ENCODE results near the gene DNER.
"Not testable (repeated sequence)": the region's sequence is repeated elsewhere in the genome, so short reads cannot be mapped to it uniquely, and the experiment has no call there.

Gene DNER

DNA sequence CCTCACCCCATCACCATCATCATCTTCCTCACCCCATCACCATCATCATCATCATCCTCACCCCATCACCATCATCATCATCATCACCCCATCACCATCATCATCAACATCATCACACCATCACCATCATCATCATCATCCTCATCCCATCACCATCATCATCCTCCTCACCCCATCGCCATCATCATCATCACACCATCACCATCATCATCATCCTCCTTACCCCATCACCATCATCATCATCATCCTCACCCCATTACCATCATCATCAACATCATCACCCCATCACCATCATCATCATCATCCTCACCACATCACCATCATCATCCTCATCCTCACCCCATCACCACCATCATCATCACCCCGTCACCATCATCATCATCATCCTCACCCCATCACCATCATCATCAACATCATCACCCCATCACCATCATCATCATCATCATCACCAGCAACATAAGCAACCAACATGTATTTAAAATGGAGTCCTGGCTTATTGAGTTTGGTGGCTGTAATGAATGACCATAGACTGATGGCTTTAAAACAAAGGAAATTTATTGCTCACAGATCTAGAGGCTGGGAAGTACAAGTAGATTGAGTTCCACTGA is 150.0 kb downstream of the DNER start:
- DNase-seq (ENCODE audit: low read depth), result no peak

DNA sequence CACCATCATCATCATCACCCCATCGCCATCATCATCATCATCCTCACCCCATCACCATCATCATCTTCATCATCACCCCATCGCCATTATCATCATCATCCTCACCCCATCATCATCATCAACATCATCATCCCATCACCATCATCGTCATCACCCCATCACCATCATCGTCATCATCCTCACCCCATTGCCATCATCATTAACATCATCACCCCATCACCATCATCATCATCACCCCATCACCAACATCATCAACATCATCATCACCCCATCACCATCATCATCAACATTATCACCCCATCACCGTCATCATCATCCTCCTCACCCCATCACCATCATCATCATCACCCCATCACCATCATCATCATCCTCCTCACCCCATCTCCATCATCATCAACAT is 151.0 kb downstream of the DNER start:
- no peak for DNase-seq (ENCODE audit: low read depth)

DNA sequence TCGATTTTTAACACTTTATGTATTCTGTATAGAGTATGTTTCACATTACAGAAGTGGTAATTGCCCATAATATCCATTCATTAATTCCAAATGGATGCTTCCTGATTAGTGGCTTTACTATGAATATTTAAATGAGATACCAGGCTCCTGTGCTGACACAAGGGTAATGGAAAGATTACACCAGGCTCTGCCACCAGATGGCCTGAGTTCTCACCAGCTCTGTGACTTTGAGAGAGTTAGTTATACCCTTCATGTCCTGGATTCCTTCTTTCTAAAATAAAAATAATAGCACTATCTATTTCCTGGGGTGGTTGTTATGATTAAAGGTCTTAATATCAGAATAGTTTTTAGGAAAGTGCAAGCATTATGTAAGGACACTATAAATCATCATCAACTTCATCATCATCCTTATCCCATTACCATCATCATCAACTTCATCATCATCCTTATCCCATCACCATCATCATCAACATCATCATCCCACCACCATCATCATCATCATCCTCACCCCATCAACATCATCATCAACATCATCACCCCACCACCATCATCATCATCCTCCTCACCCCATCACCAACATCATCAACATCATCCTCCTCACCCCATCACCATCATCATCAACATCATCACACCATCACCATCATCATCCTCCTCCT is 151.8 kb downstream of the DNER start:
- DNase-seq (ENCODE audit: low read depth), result no peak

DNA sequence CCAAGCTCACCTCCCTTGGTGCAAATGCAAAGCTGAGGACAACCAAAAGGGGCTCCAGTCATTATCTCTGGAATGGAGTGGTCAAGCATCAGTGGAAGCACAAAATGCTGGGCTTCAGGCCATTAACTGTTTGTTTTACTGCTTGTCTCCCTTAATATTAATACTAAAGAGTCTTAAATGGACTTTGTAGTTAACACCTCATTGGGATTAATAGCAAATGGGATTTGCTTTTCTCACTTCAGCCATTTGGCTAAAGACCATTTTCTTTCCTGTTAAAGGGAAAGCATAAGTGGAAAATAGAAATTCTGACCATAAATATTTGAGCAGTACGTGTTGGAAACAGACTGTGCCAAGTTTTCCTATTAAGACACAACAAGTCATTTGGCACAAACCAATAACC is 154.4 kb downstream of the DNER start:
- no peak for DNase-seq (ENCODE audit: low read depth)

DNA sequence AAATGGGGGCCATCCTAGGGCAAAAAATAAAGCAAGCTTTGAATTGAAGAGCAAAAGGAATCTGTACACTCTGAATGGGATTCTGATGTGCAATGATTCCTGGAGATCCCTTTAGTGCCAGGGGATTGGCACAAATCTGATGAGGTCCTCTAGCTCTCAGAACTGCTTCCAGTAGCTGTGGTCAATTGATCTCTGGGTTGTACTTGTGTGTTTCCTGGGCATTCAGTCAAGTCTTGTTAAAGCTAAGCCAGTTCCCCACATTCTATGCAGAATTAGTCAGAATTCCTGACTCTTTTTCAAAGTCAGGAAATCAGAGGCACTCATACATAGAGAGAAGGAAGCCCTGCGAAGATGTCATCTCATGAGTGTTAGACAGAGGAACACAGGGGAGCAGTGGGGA is 161.3 kb downstream of the DNER start:
- no peak for DNase-seq (ENCODE audit: low read depth)

DNA sequence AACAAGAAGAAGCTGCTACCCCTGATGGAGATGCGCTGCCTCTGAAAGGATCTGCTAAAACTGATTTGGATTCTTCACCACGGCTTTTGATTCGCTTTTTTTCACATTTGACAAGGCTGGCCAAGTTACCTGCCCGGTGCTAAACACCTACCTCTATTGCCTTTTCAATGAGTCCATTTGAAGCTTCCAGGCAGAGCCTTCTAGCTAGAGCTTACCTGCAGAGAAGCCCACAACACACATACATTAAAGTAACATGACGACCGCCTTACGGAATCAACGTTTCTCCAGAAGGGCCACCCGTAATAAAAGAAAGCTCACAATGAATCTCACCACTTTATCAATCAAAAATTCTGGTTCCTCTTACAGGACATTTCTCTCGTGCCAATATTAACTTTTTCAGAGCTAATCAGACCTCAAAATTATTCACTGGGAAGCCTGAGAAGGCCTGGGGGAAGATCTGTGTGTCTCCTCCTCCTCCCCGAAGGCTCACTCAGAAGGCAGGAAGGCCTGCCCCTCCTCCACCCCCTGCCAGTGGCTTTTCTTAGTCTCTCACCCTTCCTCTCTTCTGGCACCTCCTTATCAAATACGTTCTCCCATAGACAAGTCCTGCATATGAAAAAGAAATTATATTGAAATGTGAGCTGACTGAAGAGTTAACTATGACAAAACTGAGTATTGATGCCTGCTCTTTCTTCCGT is 171.0 kb downstream of the DNER start:
- DNase-seq (ENCODE audit: low read depth), result no peak

DNA sequence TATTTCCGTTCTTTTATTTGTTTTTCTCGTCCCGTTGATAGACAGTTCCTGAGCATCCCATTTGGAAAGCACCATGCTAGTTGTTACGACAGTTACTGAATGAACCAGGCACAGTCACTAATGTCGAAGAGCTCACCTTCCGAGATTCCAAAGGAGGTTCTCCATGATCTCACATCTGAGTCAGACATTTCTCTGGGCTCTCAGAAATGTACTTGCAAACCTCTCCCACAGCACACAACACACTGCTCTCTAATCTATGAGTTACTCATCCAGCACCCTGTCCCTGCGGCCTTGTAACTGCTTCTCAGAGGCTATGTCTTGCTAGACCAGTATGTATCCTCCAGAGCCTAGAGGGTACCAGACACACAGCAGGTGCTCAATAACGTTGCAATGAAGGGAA is 174.7 kb downstream of the DNER start:
- no peak for DNase-seq (ENCODE audit: low read depth)

DNA sequence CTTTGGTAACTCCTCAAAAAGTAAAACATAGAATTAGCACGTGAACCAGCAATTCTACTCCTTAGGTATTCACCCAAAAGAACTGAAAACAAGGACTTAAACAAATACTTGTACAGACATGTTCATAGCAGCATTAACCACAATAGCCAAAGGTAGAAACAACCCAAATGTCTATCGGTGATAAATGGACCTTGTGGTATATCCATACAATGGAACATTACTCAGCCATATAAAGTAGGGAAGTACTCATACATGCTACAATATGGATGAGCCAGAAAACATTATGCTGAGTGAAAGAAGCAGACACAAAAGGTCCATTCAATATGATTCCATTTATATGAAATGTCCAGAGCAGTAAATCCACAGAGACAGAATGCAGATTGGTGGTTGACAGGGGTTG is 182.8 kb downstream of the DNER start:
- DNase-seq (ENCODE audit: low read depth), result no peak

DNA sequence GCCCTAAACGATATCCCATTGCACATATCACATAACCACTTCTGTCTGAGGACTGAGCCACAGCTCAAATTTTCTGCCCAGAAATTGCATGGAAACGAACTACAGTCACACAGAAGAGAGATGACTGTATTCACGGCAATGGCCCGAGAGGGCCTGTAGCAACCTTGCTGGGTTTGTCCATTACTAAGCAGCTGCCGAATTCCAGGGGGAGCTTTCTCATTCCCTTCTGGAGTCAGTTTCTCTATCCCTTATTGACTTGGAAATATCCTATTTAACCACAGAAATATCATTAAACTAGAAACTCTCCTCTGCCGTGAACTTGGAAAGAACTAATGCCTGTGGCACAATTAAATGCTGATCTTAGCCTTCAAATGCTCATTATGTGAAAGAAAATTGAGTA is 183.9 kb downstream of the DNER start:
- DNase-seq (ENCODE audit: low read depth), result no peak

DNA sequence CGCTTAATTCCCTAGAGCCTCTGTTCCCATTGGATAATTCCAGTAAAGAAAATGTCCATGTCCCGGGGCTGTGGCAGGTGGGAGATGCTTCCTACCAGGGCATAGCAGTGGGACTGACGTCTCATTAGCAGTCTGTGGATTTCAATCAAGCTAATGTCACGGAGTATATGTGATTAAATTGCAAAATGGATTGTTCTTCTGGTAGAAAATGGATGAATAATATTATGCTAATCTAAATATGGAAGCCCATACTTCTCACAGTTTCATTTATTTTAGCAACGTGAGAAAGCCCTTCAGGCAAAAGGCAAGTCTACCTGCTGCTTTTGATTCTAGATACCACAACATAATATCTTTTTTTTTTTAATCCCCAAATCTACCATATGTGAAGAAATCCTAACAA is 185.5 kb downstream of the DNER start:
- no peak for DNase-seq (ENCODE audit: low read depth)

DNA sequence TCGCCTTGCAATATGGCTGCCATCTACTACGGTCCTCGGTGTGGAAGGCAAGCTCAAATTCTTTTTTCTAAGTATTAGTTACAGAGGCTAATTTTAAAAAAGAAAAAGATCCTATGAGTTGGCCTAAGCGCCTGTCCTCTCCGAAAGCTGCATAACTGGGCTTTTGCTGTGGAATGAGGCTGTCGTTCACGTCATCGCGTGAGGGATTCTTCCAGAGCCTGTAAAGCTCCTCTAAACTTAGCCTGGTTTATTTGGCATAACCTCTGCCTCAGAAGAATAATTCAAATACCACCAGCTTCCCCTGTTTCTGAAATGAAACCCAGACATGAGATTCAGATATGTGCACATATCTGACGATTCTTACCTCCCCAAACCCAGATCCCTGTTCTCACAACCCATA is 187.4 kb downstream of the DNER start:
- no peak for DNase-seq (ENCODE audit: low read depth)

DNA sequence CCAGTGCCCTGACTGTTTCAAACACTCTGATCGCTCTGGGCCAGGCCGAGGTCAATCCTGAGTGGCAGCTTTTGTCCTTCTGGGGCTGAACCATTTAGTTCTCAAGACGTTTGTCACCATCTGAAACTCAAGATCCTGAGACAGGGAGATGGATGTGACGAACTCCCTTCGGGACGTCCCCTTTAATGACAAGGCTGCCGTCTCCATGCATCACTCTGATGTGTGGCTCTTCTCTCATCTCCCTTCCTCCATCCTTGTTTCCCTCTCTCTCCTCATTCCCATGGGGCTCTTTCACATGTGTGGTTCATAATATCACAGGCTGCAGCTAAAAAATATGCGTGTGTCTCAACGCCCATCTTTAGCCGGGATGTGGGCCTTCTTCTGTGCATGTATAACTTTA is 189.6 kb downstream of the DNER start:
- no peak for DNase-seq (ENCODE audit: low read depth)

DNA sequence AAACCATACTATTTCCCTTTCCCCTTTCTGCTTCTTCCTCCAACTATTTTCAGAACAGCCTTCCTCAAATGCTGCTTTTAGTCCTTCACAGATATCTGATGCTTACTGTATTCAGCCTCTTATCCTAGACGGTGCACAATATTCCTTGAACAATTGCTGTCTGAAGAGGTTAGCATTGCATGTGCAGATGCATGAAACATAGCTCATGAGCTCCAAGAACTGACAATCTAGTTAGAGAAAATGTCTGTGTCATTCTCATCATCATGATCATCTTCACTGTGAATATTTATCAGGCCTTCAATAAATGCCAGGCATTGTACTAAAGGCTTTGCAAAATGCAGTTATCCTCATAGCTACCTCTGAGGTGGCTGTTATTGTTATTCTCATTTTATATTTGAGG is 190.7 kb downstream of the DNER start:
- DNase-seq (ENCODE audit: low read depth), result no peak

DNA sequence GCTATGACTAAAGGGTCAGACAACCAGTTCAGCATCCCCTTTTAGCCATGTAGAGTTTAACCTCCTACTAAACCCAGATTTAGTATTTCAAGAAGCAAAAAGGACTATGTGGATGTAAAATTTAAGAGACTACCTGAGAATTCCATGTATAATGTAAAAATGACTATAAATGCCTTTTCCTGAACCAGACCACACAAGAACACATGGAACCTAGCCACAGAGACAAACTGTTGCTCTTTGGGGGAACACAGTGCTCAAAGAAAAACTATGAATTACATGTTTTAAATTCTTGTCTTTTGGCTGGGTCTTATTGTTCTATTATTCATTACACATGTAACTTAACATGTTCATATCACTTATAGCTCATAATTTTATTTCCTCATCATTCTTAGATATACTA is 192.8 kb downstream of the DNER start:
- no peak for DNase-seq (ENCODE audit: low read depth)

DNA sequence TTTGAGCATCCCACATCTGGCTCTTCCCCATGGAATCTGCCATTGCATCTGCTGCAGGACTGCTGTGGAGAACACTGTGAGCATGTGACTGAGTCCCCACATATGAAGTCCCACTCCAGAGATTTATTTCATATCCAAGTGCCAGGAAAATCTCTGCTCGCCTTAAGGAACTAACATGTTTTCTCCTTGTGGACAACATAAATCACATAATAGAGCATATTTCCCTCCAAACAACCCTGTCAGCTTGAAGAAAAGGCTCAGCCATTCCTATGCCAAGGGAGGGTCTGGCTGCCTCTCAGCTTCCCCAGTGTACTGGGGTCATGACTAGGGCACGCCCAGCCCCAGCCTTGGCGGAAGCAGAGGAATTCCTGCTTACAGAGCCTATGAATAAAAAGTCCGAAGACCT is 193.7 kb downstream of the DNER start:
- DNase-seq (ENCODE audit: low read depth), result no peak

DNA sequence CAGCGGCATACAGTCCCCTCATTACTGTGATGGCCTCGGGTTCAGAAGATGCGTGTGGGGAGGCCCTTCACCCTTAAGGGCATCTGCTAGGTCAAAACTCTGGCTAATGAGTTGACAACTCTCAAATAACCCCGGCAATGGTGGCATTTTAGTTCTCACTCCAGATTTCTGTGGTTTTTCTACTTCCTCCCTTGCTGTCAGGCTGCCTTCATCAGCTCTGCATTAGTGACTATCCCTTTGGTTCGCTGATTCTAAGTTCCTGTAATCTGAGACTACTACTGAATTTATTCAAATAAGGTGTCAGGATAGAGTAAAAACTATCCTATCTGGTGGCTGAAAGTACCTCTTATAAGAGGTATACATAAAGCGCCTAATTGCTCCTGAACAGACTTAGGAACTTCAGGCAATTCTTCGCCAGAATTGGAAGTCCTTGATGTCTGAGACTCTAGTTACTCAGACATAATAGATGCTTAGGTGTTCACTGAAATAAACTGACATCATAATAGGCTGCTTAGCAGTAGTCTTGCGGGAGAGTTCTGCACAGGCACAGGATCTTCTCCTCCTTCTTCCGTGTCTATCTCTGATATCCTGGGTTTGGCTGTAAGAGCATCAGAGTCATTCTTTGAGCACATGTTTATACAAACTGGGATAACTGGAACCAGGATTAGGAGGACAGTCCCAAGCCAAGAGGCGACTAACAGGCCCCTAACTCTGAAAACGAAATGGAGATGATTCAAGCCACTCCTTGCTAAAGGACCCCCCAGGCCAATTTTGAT is 194.5 kb downstream of the DNER start:
- DNase-seq (ENCODE audit: low read depth), result no peak

DNA sequence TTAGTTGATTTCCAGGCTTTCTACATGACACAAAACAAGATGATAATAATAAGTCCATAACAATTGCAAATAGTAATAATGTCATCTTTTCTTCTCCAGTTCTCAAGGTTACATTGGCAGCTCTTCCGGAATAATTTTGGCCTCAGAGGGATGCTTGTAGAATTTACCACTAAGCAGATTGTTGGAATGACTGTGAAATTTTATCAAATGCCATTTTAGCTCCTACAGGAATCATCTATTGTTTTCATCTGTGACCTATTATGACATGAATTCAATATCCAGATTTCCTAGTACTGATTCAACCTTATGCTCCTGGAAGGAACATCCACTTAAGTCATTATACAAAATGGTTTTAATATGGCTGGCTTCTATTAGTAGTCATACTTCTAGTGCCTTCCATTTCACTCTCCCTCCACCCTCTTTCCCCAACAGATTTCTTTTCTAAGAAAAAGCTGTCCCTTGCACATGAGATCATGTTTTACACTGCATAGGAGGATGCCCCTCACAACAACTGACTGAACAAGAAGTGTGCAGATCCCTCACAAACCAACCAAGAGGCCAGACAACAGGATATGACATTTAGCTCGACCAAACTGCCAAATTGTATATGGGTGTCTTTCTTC is 200.0 kb downstream of the DNER start:
- DNase-seq (ENCODE audit: low read depth), result no peak

DNA sequence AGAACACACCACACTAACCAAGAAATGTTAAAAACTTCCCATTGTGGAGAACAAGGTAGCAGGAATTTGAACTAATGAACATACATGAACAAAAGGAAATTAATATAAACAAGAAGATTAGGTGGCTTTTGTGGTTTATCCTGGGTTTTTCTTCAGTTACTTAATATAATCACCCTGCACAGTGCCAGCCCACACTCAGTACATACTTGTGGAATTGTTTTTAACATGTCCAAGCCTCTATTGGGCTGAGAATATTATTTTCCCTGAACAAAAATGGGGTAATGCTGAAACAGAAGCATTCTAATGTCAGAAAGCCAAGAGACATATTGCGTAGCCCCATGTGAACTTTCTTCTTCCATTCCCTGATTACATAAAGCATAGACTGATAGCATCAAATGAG is 202.8 kb downstream of the DNER start:
- no peak for DNase-seq (ENCODE audit: low read depth)

DNA sequence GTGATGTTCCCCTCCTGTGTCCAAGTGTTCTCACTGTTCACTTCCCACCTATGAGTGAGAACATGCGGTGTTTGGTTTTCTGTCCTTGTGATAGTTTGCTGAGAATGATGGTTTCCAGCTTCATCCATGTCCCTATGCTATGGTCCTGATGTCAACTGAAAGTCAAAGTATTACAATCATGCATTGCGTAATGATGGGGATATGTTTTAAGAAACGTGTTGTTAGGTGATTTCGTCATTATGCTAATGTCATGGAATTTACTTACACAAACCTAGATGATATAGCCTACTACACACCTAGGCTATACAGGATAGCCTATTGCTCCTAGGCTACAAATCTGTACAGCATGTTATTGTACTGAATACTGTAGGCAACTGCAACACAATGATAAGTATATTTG is 207.7 kb downstream of the DNER start:
- DNase-seq (ENCODE audit: low read depth), result not testable (repeated sequence)

DNA sequence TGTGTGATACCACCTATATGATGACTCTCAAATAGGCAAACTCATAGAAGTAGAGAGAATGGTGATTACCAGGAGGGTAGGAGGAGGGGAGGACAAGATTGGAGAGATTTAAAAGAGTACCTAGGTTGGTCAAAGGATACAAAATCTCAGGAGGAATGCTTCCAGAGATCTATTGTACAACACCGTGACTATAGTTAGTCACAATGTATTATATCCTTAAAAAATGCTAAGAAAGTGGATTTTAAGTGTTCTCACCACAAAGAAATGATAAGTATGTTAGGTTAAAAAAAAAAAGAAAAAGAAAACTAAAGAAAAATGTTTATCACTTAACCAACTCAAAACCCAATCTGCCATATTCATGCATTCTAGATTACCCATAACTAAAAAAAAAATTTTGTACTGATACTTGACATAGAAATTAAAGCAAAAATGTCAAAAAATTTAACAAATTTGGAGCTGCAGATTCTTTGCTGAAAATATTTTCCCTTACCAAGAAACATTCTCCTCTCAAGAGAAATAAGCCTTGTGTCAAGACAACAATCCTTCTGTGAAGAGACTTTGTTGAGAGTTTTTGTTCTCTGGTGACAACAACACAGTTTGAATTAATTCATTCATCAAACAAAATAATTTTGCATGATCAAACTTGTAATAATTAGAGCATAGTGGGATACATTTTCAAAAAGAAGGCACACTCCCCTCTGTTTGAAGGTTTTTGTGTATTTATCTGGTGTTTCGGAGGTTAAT is 213.1 kb downstream of the DNER start:
- DNase-seq (ENCODE audit: low read depth), result no peak

DNA sequence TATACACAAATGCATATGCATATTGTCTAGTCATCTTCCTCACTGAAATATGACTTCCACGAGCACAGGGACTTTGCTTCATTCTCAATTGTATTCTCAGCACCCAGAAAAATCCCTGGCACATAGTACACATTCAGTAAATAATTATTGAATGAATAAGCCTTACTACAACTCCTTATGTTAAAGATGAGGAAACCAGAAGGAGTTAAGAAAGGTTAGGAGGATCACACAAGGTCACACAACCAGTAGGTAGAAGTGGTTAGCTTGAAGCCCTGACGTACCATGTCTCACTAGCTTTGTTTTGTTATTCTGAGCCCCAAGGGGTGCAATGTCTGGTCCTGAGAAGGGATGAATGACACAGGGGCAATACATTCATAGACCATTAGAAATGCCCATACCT is 222.3 kb downstream of the DNER start:
- no peak for DNase-seq (ENCODE audit: low read depth)

DNA sequence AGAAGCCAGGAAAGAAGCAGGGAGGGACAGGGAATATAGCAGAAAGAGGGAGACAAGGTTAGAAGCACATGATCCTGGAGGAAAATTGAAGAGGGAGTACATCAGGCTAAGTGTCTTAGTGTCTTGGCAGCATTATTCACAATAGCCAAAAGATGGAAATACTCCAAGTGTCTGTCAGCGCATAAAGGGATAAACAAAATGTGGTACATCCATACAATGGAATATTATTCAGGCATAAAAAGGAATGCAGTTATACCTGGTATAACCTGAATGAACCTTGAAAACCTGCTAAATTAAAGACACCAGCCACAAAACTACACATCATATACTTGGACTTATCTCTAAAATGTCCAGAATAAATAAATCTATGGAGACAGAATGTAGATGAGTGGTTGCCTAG is 224.2 kb downstream of the DNER start:
- no peak for DNase-seq (ENCODE audit: low read depth)

Measured in activated T-cell treated with anti-CD3 and anti-CD28 coated beads for 1 hour (primary cell).